GM23338 (cell line): ENCODE measurements around the gene RPL13. TPM values are rescaled to one million over a fixed set of nuclear protein-coding genes. Genes with fewer than 3 reads are reported as not detected.

Experiments used
- ATAC-seq: fragments of 200-7000 bp; cut with Tn5 transposase; 3 replicates; pipeline ENCODE4 v1.9.1; 2020
- DNase-seq: peaks from one replicate; pipeline ENCODE4 v3.0.0-alpha.2; 2015; ENCODE audit warnings: low spot score
- H2AFZ ChIP-seq: fragments of 200-600 bp; sonication (generic); 2 replicates; pipeline ENCODE4 v1.8.0; 2016; ENCODE audit warnings: antibody characterized with exemption, mild to moderate bottlenecking, moderate library complexity
- H3F3A ChIP-seq: fragments of 200-600 bp; sonication (generic); replicated peaks from 2 replicates; pipeline ENCODE4 v1.8.0; 2017; ENCODE audit warnings: antibody characterized with exemption, mixed run types, low read depth
- H3K27ac ChIP-seq: fragments of 200-600 bp; sonication (generic); 2 replicates; pipeline ENCODE4 v1.6.1; 2016; ENCODE audit warnings: low read depth
- H3K27me3 ChIP-seq: fragments of 200-600 bp; sonication (generic); 2 replicates; pipeline ENCODE4 v1.8.0; 2016; ENCODE audit warnings: mild to moderate bottlenecking, mixed run types, moderate library complexity; ENCODE audit not compliant: insufficient read depth
- H3K36me3 ChIP-seq: fragments of 200-600 bp; sonication (generic); 2 replicates; pipeline ENCODE4 v1.8.0; 2016; ENCODE audit warnings: mild to moderate bottlenecking; ENCODE audit not compliant: insufficient read depth
- H3K4me1 ChIP-seq: fragments of 200-600 bp; sonication (generic); 2 replicates; pipeline ENCODE4 v1.8.0; 2016; ENCODE audit warnings: mild to moderate bottlenecking, moderate library complexity; ENCODE audit not compliant: insufficient read depth
- H3K4me2 ChIP-seq: fragments of 200-600 bp; sonication (generic); 2 replicates; pipeline ENCODE4 v1.7.1; 2017; ENCODE audit warnings: mixed run types
- H3K4me3 ChIP-seq: fragments of 200-600 bp; sonication (generic); 2 replicates; pipeline ENCODE4 v1.6.1; 2016; ENCODE audit warnings: mixed run types
- H3K79me2 ChIP-seq: fragments of 200-600 bp; sonication (generic); replicated peaks from 2 replicates; pipeline ENCODE4 v1.8.0; 2017; ENCODE audit warnings: mild to moderate bottlenecking; ENCODE audit not compliant: insufficient read depth
- H3K9me2 ChIP-seq: fragments of 200-600 bp; sonication (generic); 2 replicates; pipeline ENCODE4 v1.8.0; 2017; ENCODE audit not compliant: insufficient read depth
- H4K20me1 ChIP-seq: fragments of 200-600 bp; sonication (generic); replicated peaks from 2 replicates; pipeline ENCODE4 v1.8.0; 2017; ENCODE audit warnings: mild to moderate bottlenecking; ENCODE audit not compliant: insufficient read depth
- H3K27ac Mint-ChIP-seq: 2 replicates; pipeline ENCODE4 v1.8.0; 2020; ENCODE audit warnings: inconsistent platforms, mild to moderate bottlenecking, moderate library complexity, mixed read lengths
- H3K27me3 Mint-ChIP-seq: 3 replicates; pipeline ENCODE4 v1.8.0; 2022; ENCODE audit warnings: low read depth, mild to moderate bottlenecking, moderate library complexity, mixed read lengths, inconsistent platforms; ENCODE audit not compliant: insufficient read depth, poor library complexity
- H3K36me3 Mint-ChIP-seq: 3 replicates; pipeline ENCODE4 v1.8.0; 2021; ENCODE audit warnings: low read depth, mild to moderate bottlenecking, inconsistent platforms, moderate library complexity, mixed read lengths
- H3K4me1 Mint-ChIP-seq: 3 replicates; pipeline ENCODE4 v1.8.0; 2020; ENCODE audit warnings: mild to moderate bottlenecking, inconsistent platforms, mixed read lengths
- H3K4me3 Mint-ChIP-seq: 3 replicates; pipeline ENCODE4 v1.8.0; 2021; ENCODE audit warnings: moderate library complexity, mild to moderate bottlenecking, inconsistent platforms, mixed read lengths
- H3K9me3 Mint-ChIP-seq: 3 replicates; pipeline ENCODE4 v1.8.0; 2020; ENCODE audit warnings: moderate library complexity, mild to moderate bottlenecking, inconsistent platforms, mixed read lengths
- CREB1 ChIP-seq: fragments of 250-450 bp; sonication (Bioruptor Pico); IDR thresholded peaks from 2 replicates; pipeline ENCODE4 v1.5.0; 2020; ENCODE audit warnings: low read depth, mild to moderate bottlenecking, moderate library complexity
- CTCF ChIP-seq, 2 experiments: fragments of 200-600 bp in 1 of 2; sonication (generic) in 1 of 2; conservative IDR thresholded peaks; 2 replicates each; pipeline versions ENCODE4 v1.5.1 to v1.6.1; 2016 to 2017; ENCODE audit warnings: antibody characterized with exemption in 2 of 2, low read depth in 2 of 2, mild to moderate bottlenecking in 2 of 2, moderate library complexity in 1 of 2
- EZH2 ChIP-seq: fragments of 200-600 bp; sonication (generic); IDR thresholded peaks from one replicate; pipeline ENCODE4 v1.8.0; 2017; ENCODE audit warnings: antibody characterized with exemption, mild to moderate bottlenecking, low read depth; ENCODE audit not compliant: unreplicated experiment
- EZH2phosphoT487 ChIP-seq: fragments of 200-600 bp; sonication (generic); IDR thresholded peaks from one replicate; pipeline ENCODE4 v1.8.1; 2018; ENCODE audit warnings: antibody characterized with exemption; ENCODE audit not compliant: unreplicated experiment
- JUNB ChIP-seq: IDR thresholded peaks from one replicate; pipeline ENCODE4 v1.6.1; 2016; ENCODE audit warnings: antibody characterized with exemption; ENCODE audit not compliant: unreplicated experiment
- NANOG ChIP-seq: IDR thresholded peaks from 2 replicates; pipeline ENCODE4 v1.6.1; 2016; ENCODE audit warnings: antibody characterized with exemption, borderline replicate concordance
- POLR2AphosphoS5 ChIP-seq: IDR thresholded peaks from 2 replicates; pipeline ENCODE4 v1.6.1; 2016; ENCODE audit warnings: antibody characterized with exemption, low read depth
- REST ChIP-seq: IDR thresholded peaks from one replicate; pipeline ENCODE4 v1.6.1; 2018; ENCODE audit warnings: antibody characterized with exemption; ENCODE audit not compliant: unreplicated experiment
- STAT1 ChIP-seq: IDR thresholded peaks from one replicate; pipeline ENCODE4 v1.6.1; 2016; ENCODE audit warnings: antibody characterized with exemption; ENCODE audit not compliant: unreplicated experiment
- ZNF114 ChIP-seq: fragments of 250-450 bp; sonication (Bioruptor Pico); IDR thresholded peaks from 2 replicates; pipeline ENCODE4 v1.5.0; 2020; ENCODE audit warnings: mild to moderate bottlenecking, moderate library complexity
- polyA plus RNA-seq: library from polyadenylated mRNA; unstranded; fragments of >200 nt; fragmentation: Nextera tagmentation; extraction: Ambion mirVana; gene quantifications from 2 replicates; pipeline ENCODE4 v1.2.1, GENCODE V29; 2016
- total RNA-seq: library from RNA; depleted of rRNA; stranded (reverse); fragments of >200 nt; shearing (Covaris generic); gene quantifications from 2 replicates; pipeline ENCODE4 v1.2.3, GENCODE V29; 2014

Gene RPL13
- total and polyA plus RNA-seq, 2 experiments from 2014 or later, result 3,489 to 3,617 TPM

GRCh38 chr16:89574681-89575246, 14.3 kb downstream of the RPL13 start:
- Mint-ChIP-seq H3K4me1 (peaks cover 3% of the 10 kb centered on the region), H3K27me3 (peaks cover 21% of the 10 kb centered on the region), H3K27ac (no peak overlapping the region), H3K36me3 (peaks cover 8% of the 10 kb centered on the region), H3K9me3 (no peaks in the 10 kb centered on the region), H3K4me3 (peak overlapping the region; percentile 75)
- no peak overlapping the region for H3K27ac ChIP-seq
- peak overlapping the region; percentile 93 for H2AFZ ChIP-seq
- no peaks in the 10 kb centered on the region for H3K79me2 ChIP-seq
- DNase-seq (peak; percentile 92), ATAC-seq (peak; percentile 85)
- peak overlapping the region; percentile 78 for H3K4me3 ChIP-seq
- peak overlapping the region; percentile 91 for H3K4me2 ChIP-seq
- H3F3A ChIP-seq, result peaks cover 3% of the 10 kb centered on the region; the same call in 1 of the 2 replicates
- H3K36me3 ChIP-seq, result no peaks in the 10 kb centered on the region
- H3K27me3 ChIP-seq, result peaks cover 24% of the 10 kb centered on the region
- TF ChIP-seq REST, result no peak
- TF ChIP-seq JUNB, result no peak
- TF ChIP-seq POLR2AphosphoS5, result peak; percentile 40; the same call in 1 of the 2 replicates
- no peak for TF ChIP-seq EZH2phosphoT487
- no peak for TF ChIP-seq STAT1
- no peak for TF ChIP-seq ZNF114
- TF ChIP-seq CTCF (conservative IDR thresholded peaks at IDR 0.05; ENCODE audit: low read depth in 2 of 2), result peak; percentile 55 to 87
- no peak for TF ChIP-seq NANOG
- no peak for TF ChIP-seq EZH2
- 0 out of 2 replicates have a peak, but pooled peaks have one; percentile 15 for TF ChIP-seq CREB1 (CRISPR knock-in tag)
- H3K9me2 ChIP-seq, result no peaks in the 10 kb centered on the region
- peaks cover 5% of the 10 kb centered on the region; the same call in 1 of the 2 replicates for H3K4me1 ChIP-seq
- no peaks in the 10 kb centered on the region for H4K20me1 ChIP-seq
